NT2/D1 (cell line): ENCODE measurements around the gene DIO2.

ENCODE experiments used
- SUZ12 ChIP-seq: IDR thresholded peaks from 2 replicates; pipeline ENCODE4 v1.6.1; 2011; ENCODE audit not compliant: insufficient read length, insufficient read depth; ENCODE audit errors: extremely low read depth
- YY1 ChIP-seq: IDR thresholded peaks from 2 replicates; pipeline ENCODE4 v1.6.1; 2011; ENCODE audit not compliant: insufficient read length, insufficient read depth
- ZNF274 ChIP-seq: IDR thresholded peaks from 2 replicates; pipeline ENCODE4 v1.6.1; 2011; ENCODE audit warnings: mild to moderate bottlenecking, low read depth, low read length

GRCh38 chr14:80223696-80224465, 12.6 kb upstream of the DIO2 start:
- TF ChIP-seq SUZ12: no peak
- no peak for TF ChIP-seq YY1
- TF ChIP-seq ZNF274: no peak
